Gastroesophageal sphincter (tissue), 3 donors: Measurements from ENCODE around the gene RUNX2.

Source experiments
- CTCF ChIP-seq, 4 experiments: fragments of 200-600 bp in 2 of 4; fragments of 450-650 bp in 2 of 4; sonication (generic) in 1 of 4; IDR thresholded peaks; one replicate each; pipeline ENCODE4 v1.5.1; 2017 to 2019; ENCODE audit warnings: antibody characterized with exemption in 4 of 4, mild to moderate bottlenecking in 2 of 4, moderate library complexity in 2 of 4
- POLR2A ChIP-seq, 2 donors: fragments of 450-650 bp; IDR thresholded peaks; one replicate each; pipeline ENCODE4 v1.6.1; 2017; ENCODE audit warnings: antibody characterized with exemption in 2 of 2, mild to moderate bottlenecking in 2 of 2, moderate library complexity in 1 of 2

- TF ChIP-seq CTCF (IDR thresholded peaks at IDR 0.05) (no peak), POLR2A (IDR thresholded peaks at IDR 0.05) (no peak)
Observed at GRCh38 chr6:45619211-45619760, 291.2 kb downstream of the RUNX2 start.
